GM18511 (cell line): ENCODE results near the gene MAML2.

Source experiments
- ATAC-seq: cut with Tn5 transposase; IDR thresholded peaks from one replicate; pipeline ENCODE4 v1.9.1; 2021; ENCODE audit warnings: mild to moderate bottlenecking, moderate library complexity; ENCODE audit not compliant: unreplicated experiment

The MAML2 gene

DNA sequence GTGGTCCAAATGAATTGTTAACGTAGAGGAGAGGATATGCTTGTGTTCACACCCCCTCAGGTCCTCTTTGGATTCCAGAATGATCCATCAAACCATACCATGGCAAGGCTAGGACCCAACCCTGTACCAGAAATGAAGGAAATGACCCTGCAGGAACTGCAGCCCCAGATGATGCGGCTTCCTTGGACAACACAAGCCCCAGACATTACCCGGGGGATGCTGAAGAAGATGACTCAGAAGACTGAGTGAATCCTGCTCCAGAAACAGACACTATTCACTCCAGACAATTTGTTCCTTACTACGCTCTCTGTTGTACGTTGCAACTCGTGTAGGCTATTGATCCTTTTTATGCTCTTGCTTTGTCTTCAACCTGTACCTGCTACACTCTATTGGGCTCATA, 403.9 kb downstream of the MAML2 start:
- ATAC-seq, result no peak

DNA sequence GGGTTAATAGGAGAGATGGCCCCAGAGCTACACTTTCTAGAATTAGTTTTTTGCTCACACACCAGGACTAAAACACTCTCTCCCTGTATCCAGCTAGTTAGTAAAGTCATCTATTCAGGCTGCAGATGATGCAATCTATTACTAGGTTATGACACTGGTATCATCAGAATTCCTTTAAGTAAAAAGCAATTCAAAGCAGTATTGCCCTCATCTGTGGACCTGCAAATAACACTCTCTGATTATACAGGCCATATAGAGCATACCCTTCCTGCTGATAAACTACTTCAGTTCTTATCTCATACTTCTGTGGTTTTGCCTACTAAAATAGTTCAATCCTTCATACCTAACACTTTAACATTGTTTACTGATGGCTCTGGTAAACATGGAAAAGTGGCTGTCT, 405.6 kb downstream of the MAML2 start:
- no peak for ATAC-seq

DNA sequence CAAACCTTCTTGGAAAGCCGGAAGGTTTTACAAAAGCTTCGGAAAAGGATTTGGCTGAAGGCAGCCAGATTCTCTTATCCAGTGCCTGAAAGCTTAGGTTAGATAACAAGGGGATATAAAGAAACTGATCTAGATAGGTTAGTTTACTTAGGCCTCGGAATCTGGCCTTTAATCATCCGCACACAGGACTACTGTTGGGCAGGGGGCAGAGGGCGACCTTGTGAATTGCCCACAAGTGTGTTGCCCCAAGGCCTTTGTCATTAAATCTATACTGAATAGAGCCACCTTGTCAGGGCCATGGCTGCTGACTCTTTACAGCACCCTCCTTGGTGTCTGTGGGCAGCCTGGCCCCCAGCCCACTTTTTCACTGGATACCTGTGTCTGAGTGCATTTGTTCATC, 409.4 kb downstream of the MAML2 start:
- ATAC-seq, result no peak

DNA sequence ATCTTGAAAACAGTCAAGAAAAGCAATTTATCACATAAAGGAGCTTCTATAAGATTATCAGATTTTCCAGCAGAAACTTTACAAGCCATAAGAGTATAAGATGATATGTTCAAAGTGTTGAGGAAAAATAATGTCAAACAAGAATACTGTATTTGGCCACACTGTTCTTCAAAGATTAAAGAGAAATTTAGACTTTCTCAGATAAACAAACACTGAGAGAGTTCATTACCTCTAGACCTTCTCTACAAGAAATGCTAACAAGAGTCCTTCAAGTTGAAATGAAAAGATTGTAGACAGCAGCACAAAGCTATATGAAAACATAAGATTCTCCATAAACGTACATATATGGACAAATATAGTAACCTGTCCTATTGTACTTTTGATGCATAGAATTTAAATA, 411.1 kb downstream of the MAML2 start:
- no peak for ATAC-seq

DNA sequence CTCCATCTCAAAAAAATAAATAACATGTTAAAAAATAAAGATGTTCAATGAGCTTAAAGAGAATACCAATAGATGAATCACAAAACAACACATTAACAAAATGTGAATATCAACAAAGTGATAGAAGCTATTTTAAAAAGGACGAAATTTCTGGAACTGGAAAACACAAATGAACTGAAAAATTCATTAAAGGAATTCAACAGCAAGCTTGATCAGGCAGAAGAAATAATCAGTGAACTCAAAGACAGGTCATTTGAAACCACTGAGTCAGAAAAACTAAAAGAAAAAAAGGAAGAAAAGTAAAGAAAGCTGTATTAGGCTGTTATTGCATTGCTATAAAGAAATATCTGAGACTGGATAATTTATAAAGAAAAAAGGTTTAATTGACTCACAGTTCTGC, 412.0 kb downstream of the MAML2 start:
- ATAC-seq, result no peak

DNA sequence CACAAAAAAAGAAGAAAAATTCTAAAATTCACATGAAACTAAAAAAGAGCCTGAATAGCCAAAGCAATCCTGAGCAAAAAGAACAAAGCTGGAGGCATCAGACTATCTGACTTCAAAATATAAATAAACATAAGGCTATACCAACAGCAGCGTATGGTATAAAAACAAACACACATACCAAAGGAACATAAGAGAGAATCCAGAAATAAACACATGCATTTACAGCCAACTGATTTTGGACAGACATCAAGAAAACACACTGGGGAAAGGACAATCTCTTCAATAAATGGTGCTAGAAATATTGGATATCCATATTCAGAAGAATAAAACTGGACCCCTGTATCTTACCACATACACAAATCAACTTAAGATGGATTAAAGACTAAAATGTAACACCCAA, 416.3 kb downstream of the MAML2 start:
- ATAC-seq, result no peak
